ENCODE results near the gene TBC1D22A. TPM values are rescaled to one million over a fixed set of nuclear protein-coding genes. Genes with fewer than 3 reads are reported as not detected.

The TBC1D22A gene
- total RNA-seq, 1 donor from 2014 or later: 8.9 TPM

- no peak for DNase-seq
These were observed 33.6 kb downstream of the TBC1D22A start for GRCh38 chr22:46795845-46796565.

GRCh38 chr22:46796566-46797195 is 34.2 kb downstream of the TBC1D22A start:
- DNase-seq: no peak

GRCh38 chr22:46797355-46797754 is 34.9 kb downstream of the TBC1D22A start:
- no peak for DNase-seq

GRCh38 chr22:46798041-46798365 is 35.6 kb downstream of the TBC1D22A start:
- DNase-seq: no peak

GRCh38 chr22:46798366-46799350 is 36.2 kb downstream of the TBC1D22A start:
- DNase-seq: peak; percentile 35

- DNase-seq: no peak
These were observed 37.2 kb downstream of the TBC1D22A start for GRCh38 chr22:46799626-46800025.

- DNase-seq: no peak
These were observed 37.8 kb downstream of the TBC1D22A start for GRCh38 chr22:46800102-46800857.

- no peak for DNase-seq
These were observed 38.9 kb downstream of the TBC1D22A start for GRCh38 chr22:46801331-46801811.

GRCh38 chr22:46801826-46802607 is 39.6 kb downstream of the TBC1D22A start:
- no peak for DNase-seq

GRCh38 chr22:46802608-46803027 is 40.2 kb downstream of the TBC1D22A start:
- no peak for DNase-seq

GRCh38 chr22:46803031-46803880 is 40.8 kb downstream of the TBC1D22A start:
- no peak for DNase-seq

GRCh38 chr22:46803936-46804335 is 41.5 kb downstream of the TBC1D22A start:
- no peak for DNase-seq

- no peak for DNase-seq
These were observed 44.3 kb downstream of the TBC1D22A start for GRCh38 chr22:46806794-46807193.

- DNase-seq: no peak
These were observed 45.0 kb downstream of the TBC1D22A start for GRCh38 chr22:46807458-46807857.

GRCh38 chr22:46809153-46809885 is 46.9 kb downstream of the TBC1D22A start:
- DNase-seq: no peak

- DNase-seq: no peak
These were observed 48.7 kb downstream of the TBC1D22A start for GRCh38 chr22:46810856-46811786.

- DNase-seq: no peak
These were observed 49.7 kb downstream of the TBC1D22A start for GRCh38 chr22:46812034-46812605.

GRCh38 chr22:46812788-46813187 is 50.3 kb downstream of the TBC1D22A start:
- no peak for DNase-seq

Measured in skin of body (tissue), 2 donors.